Fibroblast of villous mesenchyme (primary cell): Measurements from ENCODE around the gene BUB1B. TPM values are rescaled to one million over a fixed set of nuclear protein-coding genes. Genes with fewer than 3 reads are reported as not detected.

ENCODE experiments used
- DNase-seq: peaks from one replicate; pipeline ENCODE4 v3.0.0-alpha.2; 2010; ENCODE audit warnings: low read depth
- H3K4me3 ChIP-seq: 2 replicates; pipeline ENCODE4 v1.5.1; 2011; ENCODE audit warnings: low read depth, mild to moderate bottlenecking, low read length
- CTCF ChIP-seq: IDR thresholded peaks from 2 replicates; pipeline ENCODE4 v1.5.1; 2012; ENCODE audit warnings: low read depth, mild to moderate bottlenecking, low read length; ENCODE audit not compliant: insufficient read depth
- total RNA-seq: library from RNA; depleted of rRNA; stranded (reverse); fragments of >200 nt; gene quantifications from 2 replicates; pipeline ENCODE4 v1.2.3, GENCODE V29; 2012

Gene BUB1B
- total RNA-seq, 1 donor = 19.9 TPM

- peak within 1 kb of the TSS; percentile 40 for H3K4me3 ChIP-seq
- peak; percentile 16 for DNase-seq
- no peak for TF ChIP-seq CTCF
Observed at GRCh38 chr15:40238532-40239403, 77.9 kb downstream of the BUB1B start, which contains the start of gene PAK6. Gene PAK6 (plus strand): TSS chr15:40239063. CDS start chr15:40264786, 25,723 bp downstream.

GRCh38 chr15:40239404-40239692 is 78.5 kb downstream of the BUB1B start:
- H3K4me3 ChIP-seq = peak overlapping the region; percentile 40
- no peak for DNase-seq
- no peak for TF ChIP-seq CTCF

GRCh38 chr15:40239693-40240618 is 79.1 kb downstream of the BUB1B start:
- no peak for TF ChIP-seq CTCF
- DNase-seq = no peak
- H3K4me3 ChIP-seq = no peak overlapping the region

- DNase-seq = no peak
- TF ChIP-seq CTCF = no peak
Observed at GRCh38 chr15:40240619-40241221, 79.9 kb downstream of the BUB1B start.

GRCh38 chr15:40241269-40242212 is 80.7 kb downstream of the BUB1B start:
- no peak for DNase-seq
- no peak for TF ChIP-seq CTCF
- no peak overlapping the region for H3K4me3 ChIP-seq

More at GRCh38 chr15:40240619-40241221, 79.9 kb downstream of the BUB1B start:
- H3K4me3 ChIP-seq = no peak overlapping the region

- no peak for DNase-seq
Observed at GRCh38 chr15:40242213-40242599, 81.3 kb downstream of the BUB1B start.

More at GRCh38 chr15:40242213-40242599, 81.3 kb downstream of the BUB1B start:
- H3K4me3 ChIP-seq = no peak overlapping the region
- TF ChIP-seq CTCF = no peak
